Spinal cord (tissue), 10 donors: Measurements from ENCODE around the gene TAX1BP1. TPM values are rescaled to one million over a fixed set of nuclear protein-coding genes. Genes with fewer than 3 reads are reported as not detected.

Experiments used
- DNase-seq, 6 donors: peaks; one replicate each; pipeline versions ENCODE4 v3.0.0 to v3.0.0-alpha.2; 2013 to 2015; ENCODE audit warnings: low spot score in 6 of 6, low read depth in 4 of 6
- H3K27ac ChIP-seq: one replicate; pipeline ENCODE4 v1.5.1; 2013; ENCODE audit warnings: low read depth, low read length, control low read depth
- H3K27me3 ChIP-seq: one replicate; pipeline ENCODE4 v1.6.1; 2013; ENCODE audit warnings: low read length; ENCODE audit not compliant: control insufficient read depth, insufficient read depth
- H3K36me3 ChIP-seq: one replicate; pipeline ENCODE4 v1.6.1; 2013; ENCODE audit warnings: low read length; ENCODE audit not compliant: control insufficient read depth, insufficient read depth
- H3K4me1 ChIP-seq: one replicate; pipeline ENCODE4 v1.6.1; 2013; ENCODE audit warnings: low read length; ENCODE audit not compliant: control insufficient read depth, insufficient read depth
- H3K4me3 ChIP-seq: one replicate; pipeline ENCODE4 v1.5.1; 2013; ENCODE audit warnings: low read depth, low read length, control low read depth
- H3K9me3 ChIP-seq: one replicate; pipeline ENCODE4 v1.6.1; 2013; ENCODE audit warnings: low read length; ENCODE audit not compliant: control insufficient read depth, insufficient read depth
- WGBS: methylation state at CpG from one replicate; pipeline ENCODE4 v1.1.5; 2013; ENCODE audit warnings: missing lambda C conversion rate; ENCODE audit not compliant: insufficient coverage; 5-methylcytosine and 5-hydroxymethylcytosine counted together
- polyA plus RNA-seq, 2 donors: library from polyadenylated mRNA; unstranded; fragments of 120-200 nt; gene quantifications; one replicate each; pipeline ENCODE4 v1.2.1, GENCODE V29; 2013; ENCODE audit not compliant: insufficient read length in 2 of 2
- total RNA-seq, 2 donors: library from RNA; depleted of rRNA in 1 of 2; stranded (reverse); fragments of 120-200 nt in 1 of 2; fragments of >200 nt in 1 of 2; gene quantifications; one replicate each; pipeline versions ENCODE4 v1.2.3 to v1.2.4, GENCODE V29; 2013 to 2014
- donor health status: healthy.

The TAX1BP1 gene
- total and polyA plus RNA-seq, 4 donors: 91.2 to 119 (median 107) TPM

DNA sequence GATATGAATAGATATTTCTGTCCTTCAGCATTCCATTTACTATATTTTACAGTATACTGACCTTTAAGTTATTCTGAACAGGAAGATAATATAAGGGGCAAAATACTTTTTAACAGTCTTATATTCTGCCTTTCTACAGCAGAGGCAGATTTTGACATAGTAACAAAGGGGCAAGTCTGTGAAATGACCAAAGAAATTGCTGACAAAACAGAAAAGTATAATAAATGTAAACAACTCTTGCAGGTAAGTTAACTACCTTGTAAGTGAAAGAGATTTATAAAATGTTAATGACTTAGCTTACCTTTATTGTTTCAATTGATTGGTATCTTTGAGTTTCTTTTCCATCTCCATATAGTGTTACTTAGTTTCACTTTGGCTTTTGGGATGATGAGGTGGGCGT, 56.0 kb downstream of the TAX1BP1 start:
- no peaks in the 10 kb centered on the region for H3K27me3 ChIP-seq
- no CpG with 5 or more reads among the region's 1 CpG for WGBS
- H3K4me1 ChIP-seq: no peaks in the 10 kb centered on the region
- H3K27ac ChIP-seq: no peak overlapping the region
- peaks cover 9% of the 10 kb centered on the region for H3K36me3 ChIP-seq
- no peak for DNase-seq
- H3K9me3 ChIP-seq: no peaks in the 10 kb centered on the region
- no peak overlapping the region for H3K4me3 ChIP-seq

DNA sequence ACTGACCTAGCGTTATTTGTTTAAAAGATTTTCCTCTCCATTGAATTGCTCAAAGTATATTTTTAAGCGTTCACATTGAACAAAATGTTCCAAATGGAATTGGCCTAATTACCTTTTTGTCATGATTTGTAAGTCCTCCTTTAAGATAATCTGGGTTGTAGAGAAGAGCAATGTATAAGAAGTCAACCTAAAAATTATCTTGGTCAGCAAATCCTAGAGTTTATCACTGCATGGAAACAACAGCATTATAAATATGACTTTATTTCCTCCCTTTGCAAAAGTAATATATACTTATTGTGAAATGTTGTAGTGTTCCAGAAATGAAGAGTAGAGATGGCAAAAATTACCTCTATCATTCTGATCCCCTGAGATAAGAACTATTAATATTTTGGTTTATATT, 59.2 kb downstream of the TAX1BP1 start:
- no CpG with 5 or more reads among the region's 2 CpGs for WGBS
- no peaks in the 10 kb centered on the region for H3K9me3 ChIP-seq

GRCh38 chr7:27802999-27803398, 63.0 kb downstream of the TAX1BP1 start:
- DNase-seq: no peak
- H3K27ac ChIP-seq: no peak overlapping the region
- peaks cover 7% of the 10 kb centered on the region for H3K36me3 ChIP-seq
- H3K9me3 ChIP-seq: no peaks in the 10 kb centered on the region
- no peaks in the 10 kb centered on the region for H3K4me1 ChIP-seq
- no peaks in the 10 kb centered on the region for H3K27me3 ChIP-seq
- WGBS: no CpG with 5 or more reads among the region's 2 CpGs
- no peak overlapping the region for H3K4me3 ChIP-seq

More for the DNA sequence above, 59.2 kb downstream of the TAX1BP1 start:
- no peak overlapping the region for H3K27ac ChIP-seq
- DNase-seq: no peak
- peaks cover 9% of the 10 kb centered on the region for H3K36me3 ChIP-seq
- no peaks in the 10 kb centered on the region for H3K4me1 ChIP-seq
- H3K27me3 ChIP-seq: no peaks in the 10 kb centered on the region
- no peak overlapping the region for H3K4me3 ChIP-seq

DNA sequence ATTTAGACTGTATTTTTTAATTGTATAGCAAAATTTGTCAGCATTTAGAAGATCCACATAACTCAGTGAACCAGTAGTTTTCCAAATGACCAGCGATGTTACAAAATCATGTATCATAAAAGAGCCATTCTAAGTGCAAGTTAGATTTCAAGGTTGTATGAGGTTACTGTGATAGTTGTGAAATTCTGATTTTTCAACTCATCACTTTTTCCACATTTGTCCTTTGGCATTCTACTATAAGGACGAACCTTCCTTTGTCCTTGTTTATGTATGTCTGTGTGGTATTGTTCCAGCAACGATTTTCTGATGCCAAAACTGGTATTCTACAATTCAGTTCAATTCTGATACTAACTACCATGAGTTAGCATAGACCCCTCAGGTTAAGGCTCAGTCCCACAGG, 64.2 kb downstream of the TAX1BP1 start:
- no CpG with 5 or more reads among the region's 3 CpGs for WGBS
- H3K27ac ChIP-seq: no peak overlapping the region
- DNase-seq: no peak
- no peaks in the 10 kb centered on the region for H3K9me3 ChIP-seq
- no peaks in the 10 kb centered on the region for H3K27me3 ChIP-seq
- H3K4me3 ChIP-seq: no peak overlapping the region
- no peaks in the 10 kb centered on the region for H3K4me1 ChIP-seq
- peaks cover 7% of the 10 kb centered on the region for H3K36me3 ChIP-seq

- H3K9me3 ChIP-seq: no peaks in the 10 kb centered on the region
- no peak overlapping the region for H3K4me3 ChIP-seq
- H3K4me1 ChIP-seq: no peaks in the 10 kb centered on the region
- H3K27ac ChIP-seq: no peak overlapping the region
- no CpG with 5 or more reads among the region's 2 CpGs for WGBS
- no peak for DNase-seq
- no peaks in the 10 kb centered on the region for H3K27me3 ChIP-seq
- H3K36me3 ChIP-seq: peaks cover 6% of the 10 kb centered on the region
These were observed 68.7 kb downstream of the TAX1BP1 start for GRCh38 chr7:27808626-27809025.

DNA sequence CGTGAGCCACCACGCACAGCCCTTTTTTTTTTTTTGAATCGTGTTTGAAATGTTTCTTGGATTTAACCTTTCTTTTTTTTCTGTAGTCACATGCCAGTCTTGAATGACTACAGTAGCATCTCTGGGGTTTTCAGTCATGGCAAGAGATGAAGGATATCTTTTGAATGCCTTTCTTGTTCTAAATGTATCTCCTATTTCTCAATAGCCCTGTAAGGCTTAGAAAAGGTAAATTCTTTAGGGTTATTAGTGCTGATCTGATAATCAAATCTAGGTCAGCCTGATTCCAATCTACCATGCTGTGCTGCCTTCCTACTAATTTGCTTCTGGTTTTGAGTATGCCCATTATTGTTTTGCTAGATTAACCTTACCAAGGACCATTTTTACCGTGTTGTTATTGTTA, 70.2 kb downstream of the TAX1BP1 start:
- Histone ChIP-seq H3K9me3 (no peaks in the 10 kb centered on the region), H3K4me3 (no peak overlapping the region), H3K36me3 (peaks cover 6% of the 10 kb centered on the region), H3K4me1 (no peaks in the 10 kb centered on the region), H3K27ac (no peak overlapping the region), H3K27me3 (no peaks in the 10 kb centered on the region)
- no peak for DNase-seq
- WGBS: 100% methylated on average over 1 of the region's 4 CpGs

- Histone ChIP-seq H3K4me3 (no peak overlapping the region), H3K4me1 (no peaks in the 10 kb centered on the region), H3K9me3 (no peaks in the 10 kb centered on the region), H3K27me3 (no peaks in the 10 kb centered on the region), H3K27ac (no peak overlapping the region), H3K36me3 (peaks cover 3% of the 10 kb centered on the region)
- whole genome bisulfite sequencing: no CpG with 5 or more reads among the region's 2 CpGs
- DNase-seq: no peak
These were observed 72.7 kb downstream of the TAX1BP1 start for GRCh38 chr7:27812706-27813105.

GRCh38 chr7:27822245-27822644, 82.3 kb downstream of the TAX1BP1 start:
- no peak for DNase-seq
- H3K27ac ChIP-seq: no peak overlapping the region
- H3K9me3 ChIP-seq: no peaks in the 10 kb centered on the region
- no peak overlapping the region for H3K4me3 ChIP-seq
- H3K36me3 ChIP-seq: peaks cover 4% of the 10 kb centered on the region
- no peaks in the 10 kb centered on the region for H3K27me3 ChIP-seq
- H3K4me1 ChIP-seq: peaks cover 4% of the 10 kb centered on the region
- WGBS: no CpG with 5 or more reads among the region's 2 CpGs

DNA sequence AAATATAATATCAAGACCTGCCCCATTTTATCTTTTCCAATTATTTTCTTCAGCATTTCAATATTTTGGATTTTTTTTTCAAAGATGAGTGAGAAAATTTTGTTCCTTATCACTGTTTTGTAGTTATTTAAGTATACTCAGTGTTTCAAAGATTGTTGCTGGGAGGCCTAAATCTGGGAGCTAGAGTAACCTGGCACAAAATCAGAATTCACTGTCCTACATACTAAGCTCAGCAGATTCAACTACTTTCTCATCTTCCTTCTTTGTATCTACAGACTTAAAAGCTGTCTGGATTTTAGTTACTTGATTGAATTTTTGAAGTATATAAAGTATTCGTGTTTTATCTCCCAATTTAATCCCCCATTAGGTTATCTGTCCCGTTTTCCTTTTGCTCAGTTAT, 85.9 kb downstream of the TAX1BP1 start:
- peaks cover 4% of the 10 kb centered on the region for H3K36me3 ChIP-seq
- no peak for DNase-seq
- no peak overlapping the region for H3K4me3 ChIP-seq
- WGBS: no CpG with 5 or more reads among the region's 2 CpGs
- peaks cover 4% of the 10 kb centered on the region for H3K4me1 ChIP-seq
- no peaks in the 10 kb centered on the region for H3K9me3 ChIP-seq
- H3K27ac ChIP-seq: no peak overlapping the region
- H3K27me3 ChIP-seq: no peaks in the 10 kb centered on the region

DNA sequence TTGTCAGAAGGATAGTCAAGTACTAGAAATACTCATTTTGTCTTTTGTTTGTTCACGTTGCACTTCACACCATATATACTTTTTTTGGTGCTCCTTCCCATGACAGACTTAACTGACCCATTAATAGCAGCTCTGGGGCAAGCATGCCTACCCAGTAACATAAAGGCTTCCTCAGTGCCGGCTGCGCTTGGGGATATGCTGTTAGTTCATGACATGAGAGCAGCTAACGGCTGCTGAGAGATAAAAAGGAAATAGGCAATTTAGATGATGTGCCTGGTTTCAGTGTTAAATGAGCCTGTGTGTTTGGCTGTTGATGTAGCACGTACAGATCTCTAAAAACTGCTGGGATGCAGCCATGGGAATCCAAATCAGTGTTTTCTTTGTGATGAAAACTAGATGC, 86.4 kb downstream of the TAX1BP1 start:
- peak in 3 of 6 donors; percentile 20 to 77 (median 29) for DNase-seq

More for the DNA sequence above, 86.4 kb downstream of the TAX1BP1 start:
- H3K4me3 ChIP-seq: no peak overlapping the region
- 44% methylated on average over 2 of the region's 5 CpGs for WGBS
- H3K36me3 ChIP-seq: peaks cover 4% of the 10 kb centered on the region
- H3K4me1 ChIP-seq: peaks cover 4% of the 10 kb centered on the region
- no peak overlapping the region for H3K27ac ChIP-seq
- H3K9me3 ChIP-seq: no peaks in the 10 kb centered on the region
- no peaks in the 10 kb centered on the region for H3K27me3 ChIP-seq
